D721Med (cell line): ENCODE data around the gene SLC6A6.
A peak's percentile ranks its signal among the peaks of the same experiment; 100 is the strongest.

Experiments
- DNase-seq: peaks from one replicate; pipeline ENCODE4 v3.0.0; 2011; ENCODE audit warnings: low spot score; ENCODE audit not compliant: insufficient read length
- FAIRE-seq: peaks from 2 replicates; lab custom pipeline; 2011; peaks lifted over from hg19 to GRCh38; lab: Jason Lieb, UNC
- TF ChIP-seq, protein P1 (sequence below): IDR thresholded peaks from 2 replicates; pipeline ENCODE4 v1.5.1; 2012; ENCODE audit warnings: mild to moderate bottlenecking, control low read depth; ENCODE audit not compliant: insufficient read depth; ENCODE audit errors: missing control alignments

The SLC6A6 gene

GRCh38 chr3:14418296-14419250, 16.2 kb downstream of the SLC6A6 start:
- FAIRE-seq (no peak), DNase-seq (no peak)
- TF ChIP-seq, protein P1, sequence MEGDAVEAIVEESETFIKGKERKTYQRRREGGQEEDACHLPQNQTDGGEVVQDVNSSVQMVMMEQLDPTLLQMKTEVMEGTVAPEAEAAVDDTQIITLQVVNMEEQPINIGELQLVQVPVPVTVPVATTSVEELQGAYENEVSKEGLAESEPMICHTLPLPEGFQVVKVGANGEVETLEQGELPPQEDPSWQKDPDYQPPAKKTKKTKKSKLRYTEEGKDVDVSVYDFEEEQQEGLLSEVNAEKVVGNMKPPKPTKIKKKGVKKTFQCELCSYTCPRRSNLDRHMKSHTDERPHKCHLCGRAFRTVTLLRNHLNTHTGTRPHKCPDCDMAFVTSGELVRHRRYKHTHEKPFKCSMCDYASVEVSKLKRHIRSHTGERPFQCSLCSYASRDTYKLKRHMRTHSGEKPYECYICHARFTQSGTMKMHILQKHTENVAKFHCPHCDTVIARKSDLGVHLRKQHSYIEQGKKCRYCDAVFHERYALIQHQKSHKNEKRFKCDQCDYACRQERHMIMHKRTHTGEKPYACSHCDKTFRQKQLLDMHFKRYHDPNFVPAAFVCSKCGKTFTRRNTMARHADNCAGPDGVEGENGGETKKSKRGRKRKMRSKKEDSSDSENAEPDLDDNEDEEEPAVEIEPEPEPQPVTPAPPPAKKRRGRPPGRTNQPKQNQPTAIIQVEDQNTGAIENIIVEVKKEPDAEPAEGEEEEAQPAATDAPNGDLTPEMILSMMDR = no peak

DNA sequence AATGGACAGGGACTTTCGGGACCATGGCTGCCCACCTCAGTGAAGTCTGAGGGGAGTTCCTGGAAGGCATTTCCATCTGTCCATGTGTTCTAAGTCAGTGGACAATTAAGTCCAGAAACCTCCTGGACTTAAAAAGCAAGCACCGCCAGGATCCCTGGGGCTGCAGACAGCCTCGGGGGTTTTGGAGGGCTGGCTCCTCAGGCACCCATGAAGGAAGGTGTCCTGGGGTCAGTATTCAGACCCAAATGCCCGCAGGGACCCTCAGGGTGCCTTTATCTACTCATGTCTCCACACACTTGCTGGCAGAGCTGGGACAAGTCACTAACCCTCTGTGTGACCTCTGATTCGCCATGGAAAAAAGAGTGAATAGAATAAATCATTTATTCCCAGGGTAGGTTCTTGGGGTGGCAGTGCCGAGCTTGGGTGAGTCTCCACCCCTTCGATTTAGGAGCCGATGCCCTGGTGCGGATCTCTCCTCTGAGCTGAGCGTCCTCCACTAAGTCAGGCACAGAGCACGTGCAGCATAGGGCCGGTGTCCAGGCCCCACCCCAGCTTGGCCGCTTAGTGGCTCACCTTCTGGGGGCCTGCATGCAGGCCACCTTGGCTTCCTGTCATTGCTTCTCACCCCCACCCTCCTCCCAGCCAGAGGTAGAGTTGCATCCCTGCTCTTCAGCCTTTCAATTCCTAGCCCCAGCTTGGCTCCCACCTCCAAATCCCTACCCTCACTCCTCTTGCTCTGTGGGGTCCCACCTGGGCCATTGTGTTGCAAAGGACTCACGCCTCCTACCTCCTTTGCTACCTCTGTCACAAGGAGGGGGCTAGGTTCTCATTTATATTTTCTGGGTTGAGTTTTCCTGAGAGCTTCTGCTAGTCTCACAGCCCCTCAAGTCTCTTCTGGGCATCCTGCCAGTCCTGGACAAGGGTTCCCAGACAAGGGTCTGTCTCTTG, 19.9 kb downstream of the SLC6A6 start:
- TF ChIP-seq, protein P1 = no peak
- DNase-seq (no peak), FAIRE-seq (no peak)

DNA sequence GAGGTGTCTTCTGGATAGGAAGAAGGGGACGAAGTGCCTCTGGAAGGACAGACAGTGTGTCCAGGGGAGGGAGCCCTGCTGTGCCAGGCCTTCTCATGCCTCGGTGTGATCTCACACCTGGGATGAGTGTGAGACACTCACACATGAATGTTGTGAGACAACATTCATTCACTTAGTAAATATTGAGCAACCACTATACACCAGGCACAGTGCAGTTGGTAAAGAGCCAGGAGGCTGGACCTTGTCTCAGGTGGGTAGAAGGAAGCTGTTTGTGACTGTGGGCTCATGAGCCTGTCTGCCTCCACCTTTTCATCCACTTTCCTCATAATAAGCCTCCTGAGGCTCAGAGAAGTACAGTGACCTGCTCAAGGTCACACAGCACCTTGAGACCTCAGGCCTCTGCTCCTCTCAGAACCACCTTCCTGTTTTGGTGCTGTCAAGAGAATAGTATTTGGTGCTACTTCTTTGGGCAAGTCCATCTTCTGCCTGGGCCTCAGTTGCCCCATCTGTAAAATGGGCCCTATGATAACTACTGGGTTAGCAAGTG, 20.9 kb downstream of the SLC6A6 start:
- DNase-seq (no peak), FAIRE-seq (no peak)

GRCh38 chr3:14423963-14424362, 21.6 kb downstream of the SLC6A6 start:
- DNase-seq (no peak), FAIRE-seq (no peak)
- TF ChIP-seq, protein P1 = no peak

More for the DNA sequence above, 20.9 kb downstream of the SLC6A6 start:
- TF ChIP-seq, protein P1 = no peak

GRCh38 chr3:14424711-14425580, 22.5 kb downstream of the SLC6A6 start:
- no peak for DNase-seq
- FAIRE-seq = no peak
- TF ChIP-seq, protein P1 = no peak

GRCh38 chr3:14425581-14426304, 23.3 kb downstream of the SLC6A6 start:
- FAIRE-seq = no peak
- TF ChIP-seq, protein P1 = no peak
- peak; percentile 70 for DNase-seq
